ENCODE results near the gene PRUNE1.

PRUNE1 gene

DNA sequence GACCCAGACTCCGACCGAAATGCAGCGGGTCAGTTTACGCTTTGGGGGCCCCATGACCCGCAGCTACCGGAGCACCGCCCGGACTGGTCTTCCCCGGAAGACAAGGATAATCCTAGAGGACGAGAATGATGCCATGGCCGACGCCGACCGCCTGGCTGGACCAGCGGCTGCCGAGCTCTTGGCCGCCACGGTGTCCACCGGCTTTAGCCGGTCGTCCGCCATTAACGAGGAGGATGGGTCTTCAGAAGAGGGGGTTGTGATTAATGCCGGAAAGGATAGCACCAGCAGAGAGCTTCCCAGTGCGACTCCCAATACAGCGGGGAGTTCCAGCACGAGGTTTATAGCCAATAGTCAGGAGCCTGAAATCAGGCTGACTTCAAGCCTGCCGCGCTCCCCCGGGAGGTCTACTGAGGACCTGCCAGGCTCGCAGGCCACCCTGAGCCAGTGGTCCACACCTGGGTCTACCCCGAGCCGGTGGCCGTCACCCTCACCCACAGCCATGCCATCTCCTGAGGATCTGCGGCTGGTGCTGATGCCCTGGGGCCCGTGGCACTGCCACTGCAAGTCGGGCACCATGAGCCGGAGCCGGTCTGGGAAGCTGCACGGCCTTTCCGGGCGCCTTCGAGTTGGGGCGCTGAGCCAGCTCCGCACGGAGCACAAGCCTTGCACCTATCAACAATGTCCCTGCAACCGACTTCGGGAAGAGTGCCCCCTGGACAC, 39.8 kb downstream of the PRUNE1 start:
- no peak for DNase-seq (ENCODE audit: low read depth, low spot score)

DNA sequence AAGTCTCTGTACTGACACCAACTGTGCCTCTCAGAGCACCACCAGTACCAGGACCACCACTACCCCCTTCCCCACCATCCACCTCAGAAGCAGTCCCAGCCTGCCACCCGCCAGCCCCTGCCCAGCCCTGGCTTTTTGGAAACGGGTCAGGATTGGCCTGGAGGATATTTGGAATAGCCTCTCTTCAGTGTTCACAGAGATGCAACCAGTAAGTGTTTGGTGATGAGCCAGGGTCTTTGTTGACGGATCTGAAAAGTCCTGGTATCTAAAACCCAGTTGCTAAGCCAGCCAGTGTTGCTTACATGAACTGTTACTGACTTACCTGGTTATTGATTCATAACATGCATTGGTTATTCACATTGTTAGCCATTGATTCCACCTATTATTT, 40.4 kb downstream of the PRUNE1 start:
- peak overlapping the region; percentile 97 for H3K27ac ChIP-seq
- no peak for DNase-seq (ENCODE audit: low read depth, low spot score)

More for the DNA sequence above, 39.8 kb downstream of the PRUNE1 start:
- H3K27ac ChIP-seq, result peak overlapping the region; percentile 97

- peak overlapping the region; percentile 97 for H3K27ac ChIP-seq
Observed at GRCh38 chr1:151049458-151049857, 41.2 kb downstream of the PRUNE1 start.

GRCh38 chr1:151050051-151050688, 41.9 kb downstream of the PRUNE1 start:
- peak overlapping the region; percentile 97 for H3K27ac ChIP-seq

More at GRCh38 chr1:151049458-151049857, 41.2 kb downstream of the PRUNE1 start:
- no peak for DNase-seq (ENCODE audit: low read depth, low spot score)

GRCh38 chr1:151051356-151052009, 43.2 kb downstream of the PRUNE1 start:
- H3K27ac ChIP-seq, result peak overlapping the region; percentile 97
- DNase-seq (ENCODE audit: low read depth, low spot score), result no peak

More at GRCh38 chr1:151050051-151050688, 41.9 kb downstream of the PRUNE1 start:
- no peak for DNase-seq (ENCODE audit: low read depth, low spot score)

DNA sequence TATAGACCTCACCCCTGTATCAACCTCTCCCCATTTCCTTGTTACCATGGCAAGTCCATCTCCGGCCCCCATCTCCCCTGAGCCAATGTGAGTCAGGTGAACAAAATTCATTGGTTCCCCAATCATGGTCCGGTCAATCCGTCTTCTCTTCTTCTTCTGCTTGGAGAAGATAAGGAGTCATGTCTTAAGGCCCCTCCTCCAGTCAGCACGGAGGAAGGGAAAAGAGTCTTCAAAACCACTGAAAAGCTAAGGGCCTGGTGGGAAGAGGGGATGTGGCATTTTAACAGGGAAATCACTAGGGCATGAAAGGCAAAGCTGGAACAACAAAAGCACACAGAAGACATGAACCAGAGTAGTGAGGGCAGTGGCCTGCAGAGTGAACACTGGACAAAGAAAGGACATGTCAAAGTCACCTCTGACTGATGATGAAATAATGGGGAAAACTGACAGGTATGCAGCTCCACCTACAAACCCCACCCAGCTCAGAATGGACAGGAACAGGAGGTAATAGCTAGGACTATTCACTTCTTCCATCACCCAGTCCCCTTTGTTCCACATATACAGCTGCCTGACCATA, 46.8 kb downstream of the PRUNE1 start:
- DNase-seq (ENCODE audit: low read depth, low spot score), result no peak
- H3K27ac ChIP-seq, result peak overlapping the region; percentile 97

- peak overlapping the region; percentile 97 for H3K27ac ChIP-seq
- no peak for DNase-seq (ENCODE audit: low read depth, low spot score)
Observed at GRCh38 chr1:151055581-151055980, 47.3 kb downstream of the PRUNE1 start.

GRCh38 chr1:151056149-151056548, 47.9 kb downstream of the PRUNE1 start:
- DNase-seq (ENCODE audit: low read depth, low spot score), result no peak
- peak overlapping the region; percentile 97 for H3K27ac ChIP-seq

- peak; percentile 70 for DNase-seq (ENCODE audit: low read depth, low spot score)
- H3K27ac ChIP-seq, result peak overlapping the region; percentile 97
Observed at GRCh38 chr1:151058692-151059091, 50.4 kb downstream of the PRUNE1 start.

DNA sequence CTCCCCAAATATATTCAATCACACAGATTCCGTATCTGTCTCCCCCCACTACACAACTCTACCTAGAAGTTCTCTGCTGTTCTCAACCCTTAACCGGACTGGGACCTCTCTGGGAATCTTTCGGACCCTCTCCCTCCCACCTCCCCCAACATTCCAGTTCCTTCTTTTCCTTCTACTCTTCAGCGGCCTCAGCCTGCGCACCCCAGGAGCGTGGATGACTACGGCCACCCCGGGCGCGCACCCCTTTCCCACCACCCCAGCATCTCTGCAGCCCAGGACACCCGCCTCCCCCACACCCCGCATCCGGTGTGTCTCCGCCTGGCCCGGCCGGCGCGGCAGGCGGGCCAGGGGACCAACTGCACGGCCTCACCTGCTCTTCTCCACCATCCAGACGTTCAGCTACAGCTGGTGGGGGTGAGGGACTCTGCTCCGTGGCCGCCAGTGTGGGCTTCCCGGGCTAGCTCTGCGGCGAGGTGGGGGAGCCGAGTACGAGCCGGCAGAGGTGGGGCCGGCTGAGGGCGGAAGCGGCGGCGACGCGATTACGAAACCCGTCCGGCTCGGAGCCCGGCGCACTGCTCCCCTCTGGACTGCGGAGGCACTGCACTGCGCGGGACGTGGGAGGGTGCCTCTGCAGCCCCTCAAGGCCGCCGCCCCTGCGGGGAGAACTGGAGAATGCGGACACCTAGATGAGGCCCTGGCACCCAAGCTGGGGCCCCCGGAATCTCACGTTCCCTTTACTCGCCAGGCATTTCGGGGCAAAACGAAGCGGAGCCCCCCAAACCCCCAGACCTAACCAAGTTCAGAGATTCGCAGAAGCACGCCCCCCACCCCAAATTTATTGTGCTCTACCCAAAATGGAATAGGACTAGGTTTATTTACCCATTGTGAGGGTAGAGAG, 51.1 kb downstream of the PRUNE1 start, which contains the start of gene CDC42SE1:
Gene CDC42SE1 (minus strand): TSS at position 514 of the 898 bp plus-strand sequence. CDS start 3,892 bp downstream, outside the sequence.
- DNase-seq (ENCODE audit: low read depth, low spot score), result no peak
- H3K27ac ChIP-seq, result peak within 1 kb of the TSS; percentile 97

DNA sequence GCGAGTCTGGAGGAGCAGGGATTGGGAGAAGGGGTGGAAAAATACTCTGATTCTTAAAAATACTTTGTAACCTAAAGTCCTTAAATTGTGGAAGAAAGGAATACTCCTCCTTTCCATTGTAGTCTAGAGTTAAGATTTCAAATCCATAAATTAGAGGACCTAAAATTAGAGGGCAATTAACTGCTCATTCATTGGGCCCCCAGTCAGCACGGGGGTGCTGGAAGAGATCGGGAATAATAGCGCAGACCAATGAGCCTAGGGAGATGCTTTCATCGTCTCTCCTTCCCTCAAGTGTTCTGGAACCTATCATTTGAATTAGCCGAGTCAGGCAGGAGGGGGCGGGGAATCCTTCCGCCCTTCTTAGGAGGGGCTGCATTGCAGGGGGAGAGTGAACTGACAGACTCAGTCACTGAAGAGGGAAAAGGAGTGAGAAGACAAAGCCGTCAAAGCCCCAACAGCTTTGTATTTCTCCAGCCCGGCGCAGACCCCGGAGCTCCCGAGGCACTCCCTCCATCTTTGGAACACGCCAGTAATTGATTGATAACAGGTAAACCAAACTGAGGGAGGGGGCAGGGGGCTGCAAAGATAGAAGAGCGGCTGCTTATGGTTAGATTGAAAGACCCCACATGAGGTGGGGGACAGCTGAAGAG, 51.9 kb downstream of the PRUNE1 start, which contains the start of gene MLLT11:
Gene MLLT11 (plus strand): TSS at position 391 of the 650 bp plus-strand sequence. CDS start 6,828 bp downstream, outside the sequence.
- H3K27ac ChIP-seq, result peak within 1 kb of the TSS; percentile 97
- no peak for DNase-seq (ENCODE audit: low read depth, low spot score)

DNA sequence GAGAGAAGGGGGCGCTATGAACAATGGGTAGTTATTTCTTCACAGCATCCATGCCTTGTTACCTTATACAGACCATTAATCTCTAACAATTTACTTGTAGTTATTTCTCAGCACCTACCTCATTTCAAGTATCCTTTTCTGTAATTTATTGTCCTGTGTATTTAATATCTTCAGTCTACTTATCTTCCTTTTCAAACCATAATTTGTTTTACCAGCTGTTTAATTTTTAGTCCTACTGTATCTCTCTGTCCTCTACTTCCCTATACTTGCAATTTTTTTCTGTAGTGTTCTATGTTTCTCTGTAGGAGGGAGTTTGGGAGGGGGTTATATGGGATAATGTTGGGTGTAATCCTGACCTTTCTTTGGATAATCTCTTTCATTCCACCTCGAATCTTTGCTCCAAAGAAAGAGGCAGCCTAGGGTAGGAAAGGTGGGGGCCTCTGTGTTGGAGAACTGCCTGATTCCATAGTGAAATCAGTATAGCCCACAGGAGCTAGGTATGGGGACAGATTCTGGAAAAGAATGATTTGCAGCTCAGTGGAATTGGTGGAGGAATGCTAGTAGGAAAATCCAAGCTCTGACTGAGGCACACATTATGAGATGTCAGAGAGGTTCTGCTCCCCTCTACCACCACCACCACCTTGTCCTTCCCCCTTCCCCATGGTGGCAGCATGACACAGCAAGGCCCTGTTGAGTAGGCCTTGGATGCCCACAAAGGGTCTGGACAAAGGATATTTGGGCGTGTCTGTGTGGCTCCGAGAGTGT, 52.6 kb downstream of the PRUNE1 start:
- H3K27ac ChIP-seq, result peak overlapping the region; percentile 97
- DNase-seq (ENCODE audit: low read depth, low spot score), result no peak

DNA sequence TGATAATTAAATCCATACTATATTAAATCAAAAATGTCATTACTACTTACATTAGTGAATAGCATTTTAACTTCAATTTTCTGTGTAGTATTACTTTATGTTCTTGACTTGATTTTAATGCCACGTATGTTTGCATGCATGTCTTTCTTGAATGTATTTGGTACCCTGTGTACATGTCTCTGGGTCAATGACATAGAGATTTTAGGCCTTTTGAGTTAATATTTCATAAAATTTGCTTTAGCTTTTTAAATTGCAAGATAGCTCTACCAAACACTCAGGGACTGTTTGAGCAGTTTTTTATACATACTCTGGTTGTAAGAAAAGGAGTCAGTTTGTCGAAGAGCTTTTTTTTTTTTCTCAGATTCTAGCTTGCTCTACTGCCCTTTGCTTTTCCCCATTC, 53.5 kb downstream of the PRUNE1 start:
- no peak for DNase-seq (ENCODE audit: low read depth, low spot score)
- peak overlapping the region; percentile 97 for H3K27ac ChIP-seq

- H3K27ac ChIP-seq, result peak overlapping the region; percentile 97
Observed at GRCh38 chr1:151062741-151063371, 54.6 kb downstream of the PRUNE1 start.

GRCh38 chr1:151065089-151065645, 56.9 kb downstream of the PRUNE1 start:
- no peak overlapping the region for H3K27ac ChIP-seq
- DNase-seq (ENCODE audit: low read depth, low spot score), result no peak

More at GRCh38 chr1:151062741-151063371, 54.6 kb downstream of the PRUNE1 start:
- no peak for DNase-seq (ENCODE audit: low read depth, low spot score)

GRCh38 chr1:151067185-151067584, 58.9 kb downstream of the PRUNE1 start:
- DNase-seq (ENCODE audit: low read depth, low spot score), result no peak
- no peak overlapping the region for H3K27ac ChIP-seq

GRCh38 chr1:151069103-151069486, 60.8 kb downstream of the PRUNE1 start:
- no peak for DNase-seq (ENCODE audit: low read depth, low spot score)
- peak overlapping the region; percentile 96 for H3K27ac ChIP-seq
